Measurements from ENCODE around the gene LCA5.

DNA sequence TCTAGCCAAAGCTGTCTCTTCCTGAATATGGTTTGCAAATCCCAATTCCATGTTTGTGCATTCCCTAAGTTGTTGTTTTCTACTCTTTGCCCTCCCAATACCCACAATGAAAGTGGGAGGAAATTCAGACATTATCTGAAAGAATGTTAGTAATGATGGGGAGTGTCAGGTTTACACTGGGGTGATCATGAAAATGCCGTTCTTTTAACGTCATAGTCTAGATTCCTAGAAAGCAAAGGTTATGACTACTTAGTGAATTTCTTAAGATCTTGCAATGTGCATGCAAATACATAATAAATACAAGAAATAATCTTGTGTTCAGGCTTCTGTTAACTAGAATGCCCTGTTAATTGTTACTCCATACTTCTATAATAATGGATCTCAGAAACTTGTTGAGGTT lies 101.0 kb downstream of the LCA5 start:
- TF ChIP-seq CTCF (IDR thresholded peaks at IDR 0.05; ENCODE audit: low read length) (no peak), EZH2 (IDR thresholded peaks at IDR 0.05; ENCODE audit: borderline replicate concordance, low read length) (no peak)
